H1 (cell line): ENCODE data around the gene TMTC2. TPM values are rescaled to one million over a fixed set of nuclear protein-coding genes. Genes with fewer than 3 reads are reported as not detected.

Experiments
- CTCF ChIA-PET: fragments of 300-600 bp; sonication (Branson Sonifier 250); formaldehyde crosslinking; loops from one replicate; lab custom pipeline; 2021; ENCODE audit not compliant: partially characterized antibody; lab: Charles Lee
- POLR2A ChIA-PET: fragments of 300-600 bp; sonication (Branson Sonifier 250); formaldehyde crosslinking; loops from one replicate; lab custom pipeline; 2021; ENCODE audit warnings: inconsistent platforms; ENCODE audit not compliant: partially characterized antibody; lab: Charles Lee
- DNase-seq, 2 experiments: peaks; one replicate each; pipeline versions ENCODE4 v3.0.0 to v3.0.0-alpha.2; 2010 to 2022; ENCODE audit warnings: low spot score in 2 of 2, low read depth in 1 of 2, mixed read lengths in 1 of 2
- FAIRE-seq: peaks from 2 replicates; lab custom pipeline; 2011; peaks lifted over from hg19 to GRCh38; lab: Jason Lieb, UNC
- H2AFZ ChIP-seq: 2 replicates; pipeline ENCODE4 v1.8.1; 2012; ENCODE audit warnings: low read length, inconsistent platforms
- H2AK5ac ChIP-seq: 2 replicates; pipeline ENCODE4 v1.6.1; 2013; ENCODE audit warnings: low read depth, low read length
- H2BK120ac ChIP-seq: replicated peaks from 2 replicates; pipeline ENCODE3; 2013; ENCODE audit warnings: low read depth, low read length, inconsistent platforms
- H2BK12ac ChIP-seq: 2 replicates; pipeline ENCODE4 v1.6.1; 2013; ENCODE audit warnings: low read depth, low read length
- H2BK15ac ChIP-seq: 2 replicates; pipeline ENCODE4 v1.6.1; 2013; ENCODE audit warnings: low read length
- H2BK20ac ChIP-seq: 2 replicates; pipeline ENCODE4 v1.6.1; 2013; ENCODE audit warnings: low read length
- H2BK5ac ChIP-seq: 2 replicates; pipeline ENCODE4 v1.6.1; 2013; ENCODE audit warnings: low read depth, low read length
- H3K14ac ChIP-seq: 2 replicates; pipeline ENCODE4 v1.6.1; 2013; ENCODE audit warnings: inconsistent platforms; ENCODE audit not compliant: insufficient read length
- H3K18ac ChIP-seq: 2 replicates; pipeline ENCODE4 v1.6.1; 2013; ENCODE audit warnings: low read length; ENCODE audit errors: extremely low read depth
- H3K23ac ChIP-seq: 2 replicates; pipeline ENCODE4 v1.6.1; 2013; ENCODE audit warnings: inconsistent platforms; ENCODE audit not compliant: insufficient read length
- H3K23me2 ChIP-seq: 2 replicates; pipeline ENCODE4 v1.6.1; 2013; ENCODE audit warnings: low read depth, low read length
- H3K27ac ChIP-seq: 2 replicates; pipeline ENCODE4 v1.6.1; 2011; ENCODE audit warnings: low read depth, low read length, inconsistent platforms
- H3K27me3 ChIP-seq, 4 experiments: replicated peaks in 1 of 4; 1 replicate in 1 of 4; 2 replicates in 3 of 4; pipeline versions ENCODE4 v1.6.1 to v1.8.1; 2011 to 2013; ENCODE audit warnings: low read length in 3 of 4, mild to moderate bottlenecking in 3 of 4, inconsistent platforms in 2 of 4, mixed read lengths in 2 of 4, moderate library complexity in 1 of 4; ENCODE audit not compliant: control insufficient read depth in 3 of 4, insufficient read depth in 3 of 4; ENCODE audit errors: extremely low read depth in 1 of 4
- H3K36me3 ChIP-seq, 4 experiments: 2 replicates each; pipeline versions ENCODE4 v1.6.1 to v1.8.1; 2011 to 2013; ENCODE audit warnings: mild to moderate bottlenecking in 4 of 4, low read length in 3 of 4, moderate library complexity in 2 of 4, control low read depth in 1 of 4, inconsistent platforms in 1 of 4; ENCODE audit not compliant: insufficient read depth in 4 of 4, control insufficient read depth in 2 of 4
- H3K4ac ChIP-seq: replicated peaks from 2 replicates; pipeline ENCODE3; 2013; ENCODE audit warnings: low read length, low read depth, mixed read lengths, inconsistent platforms; ENCODE audit not compliant: insufficient read length
- H3K4me1 ChIP-seq, 4 experiments: replicated peaks in 1 of 4; 1 replicate in 1 of 4; 2 replicates in 3 of 4; pipeline versions ENCODE4 v1.6.1 to v1.8.1; 2011 to 2013; ENCODE audit warnings: low read length in 3 of 4, inconsistent platforms in 2 of 4, mixed read lengths in 1 of 4; ENCODE audit not compliant: insufficient read depth in 4 of 4, control insufficient read depth in 3 of 4
- H3K4me2 ChIP-seq, 2 experiments: 2 replicates each; pipeline versions ENCODE4 v1.6.1 to v1.8.1; 2011 to 2013; ENCODE audit warnings: low read depth in 2 of 2, low read length in 2 of 2, control low read depth in 1 of 2, inconsistent platforms in 1 of 2, mild to moderate bottlenecking in 1 of 2; ENCODE audit not compliant: insufficient read depth in 1 of 2
- H3K4me3 ChIP-seq, 4 experiments: fragments of 200-600, 300-600 bp in 1 of 4; sonication (generic), shearing (Covaris generic), sonication (Bioruptor Twin) in 1 of 4; 2 replicates each; pipeline versions ENCODE4 v1.5.1 to v1.8.1; 2011 to 2016; ENCODE audit warnings: low read length in 4 of 4, low read depth in 3 of 4, control low read depth in 2 of 4, inconsistent platforms in 2 of 4, mild to moderate bottlenecking in 2 of 4, mixed read lengths in 1 of 4, moderate library complexity in 1 of 4; ENCODE audit not compliant: insufficient read depth in 2 of 4; ENCODE audit errors: extremely low read depth in 1 of 4
- H3K56ac ChIP-seq: replicated peaks from 2 replicates; pipeline ENCODE3; 2013; ENCODE audit warnings: low read depth, mild to moderate bottlenecking, mixed read lengths, low read length, inconsistent platforms; ENCODE audit not compliant: insufficient read length
- H3K79me1 ChIP-seq: 2 replicates; pipeline ENCODE4 v1.6.1; 2013; ENCODE audit warnings: low read depth, low read length, control low read depth
- H3K79me2 ChIP-seq, 2 experiments: 2 replicates each; pipeline versions ENCODE4 v1.6.1 to v1.8.1; 2012 to 2013; ENCODE audit warnings: low read length in 2 of 2, mild to moderate bottlenecking in 2 of 2, inconsistent platforms in 1 of 2; ENCODE audit not compliant: insufficient read depth in 2 of 2, control insufficient read depth in 1 of 2
- H3K9ac ChIP-seq, 4 experiments: replicated peaks in 1 of 4; 1 replicate in 1 of 4; 2 replicates in 3 of 4; pipeline versions ENCODE4 v1.6.1 to v1.8.1; 2011 to 2013; ENCODE audit warnings: low read depth in 3 of 4, low read length in 3 of 4, control low read depth in 2 of 4, mild to moderate bottlenecking in 2 of 4, moderate library complexity in 2 of 4, inconsistent platforms in 1 of 4; ENCODE audit errors: extremely low read depth in 1 of 4
- H3K9me3 ChIP-seq, 2 experiments: 2 replicates each; pipeline versions ENCODE4 v1.6.1 to v1.8.1; 2012 to 2013; ENCODE audit warnings: mild to moderate bottlenecking in 2 of 2, moderate library complexity in 2 of 2, control low read depth in 1 of 2, inconsistent platforms in 1 of 2, low read depth in 1 of 2, low read length in 1 of 2, mixed read lengths in 1 of 2; ENCODE audit not compliant: insufficient read depth in 2 of 2
- H4K20me1 ChIP-seq, 2 experiments: replicated peaks in 1 of 2; 2 replicates each; pipeline versions ENCODE3 to v1.8.1; 2011 to 2013; ENCODE audit warnings: inconsistent platforms in 2 of 2, low read length in 2 of 2, mild to moderate bottlenecking in 1 of 2; ENCODE audit not compliant: insufficient read depth in 2 of 2, control insufficient read depth in 1 of 2
- H4K5ac ChIP-seq: 2 replicates; pipeline ENCODE4 v1.6.1; 2013; ENCODE audit warnings: low read length, low read depth, mixed read lengths, inconsistent platforms; ENCODE audit not compliant: insufficient read length
- H4K8ac ChIP-seq: 2 replicates; pipeline ENCODE4 v1.8.0; 2013; ENCODE audit warnings: mild to moderate bottlenecking, moderate library complexity, low read length, inconsistent platforms; ENCODE audit not compliant: insufficient read depth; ENCODE audit errors: extremely low read depth
- H4K91ac ChIP-seq: replicated peaks from 2 replicates; pipeline ENCODE3; 2013; ENCODE audit warnings: low read length, mixed read lengths, inconsistent platforms; ENCODE audit not compliant: insufficient read length
- CTBP2 ChIP-seq: IDR thresholded peaks from 2 replicates; pipeline ENCODE4 v1.7.0; 2011; ENCODE audit warnings: borderline replicate concordance, mild to moderate bottlenecking, moderate library complexity, mixed read lengths, low read length; ENCODE audit not compliant: insufficient read depth, insufficient read length
- GABPA ChIP-seq: IDR thresholded peaks from 2 replicates; pipeline ENCODE4 v1.6.1; 2011; ENCODE audit warnings: mild to moderate bottlenecking, low read length, moderate library complexity, borderline replicate concordance; ENCODE audit not compliant: insufficient read depth
- SP2 ChIP-seq: IDR thresholded peaks from 2 replicates; pipeline ENCODE4 v1.6.1; 2012; ENCODE audit warnings: mild to moderate bottlenecking, low read length, inconsistent platforms
- ZNF274 ChIP-seq: IDR thresholded peaks from 2 replicates; pipeline ENCODE4 v1.7.0; 2012; ENCODE audit warnings: low read length, borderline replicate concordance; ENCODE audit errors: extremely low read depth
- WGBS, 2 experiments: shearing (Covaris generic) in 1 of 2; methylation state at CpG; one replicate each; pipeline versions ENCODE4 v1.1.6 to v1.1.7; 2013 to 2015; ENCODE audit warnings: low lambda C conversion rate in 2 of 2, mixed read lengths in 2 of 2, inconsistent platforms in 1 of 2, low coverage in 1 of 2, missing lambda C conversion rate in 1 of 2; ENCODE audit not compliant: insufficient replicate concordance in 2 of 2, insufficient coverage in 1 of 2, insufficient read length in 1 of 2; ENCODE audit errors: extremely low coverage in 1 of 2, missing lambda C conversion rate in 1 of 2; 5-methylcytosine and 5-hydroxymethylcytosine counted together
- polyA plus RNA-seq, 7 experiments: library from polyadenylated mRNA; depleted of rRNA in 3 of 7; stranded (reverse) in 5 of 7; unstranded in 2 of 7; fragments of >200 nt in 5 of 7; fragments of 200-250 nt in 2 of 7; gene quantifications; 1 replicate in 5 of 7; 2 replicates in 1 of 7; 4 replicates in 1 of 7; pipeline versions ENCODE4 v1.2.1 to v1.2.3, GENCODE V29; 2011 to 2013; ENCODE audit warnings: missing spikeins in 2 of 7, mixed read lengths in 2 of 7
- total RNA-seq: library from RNA; stranded (reverse); fragmentation: NEBNext Ultra II Directional; extraction: Animal tissue kit (Norgen Biotek cat#: 25700); gene quantifications from 2 replicates; pipeline ENCODE4 v1.2.1, GENCODE V29; 2021

The TMTC2 gene
- total and polyA plus RNA-seq, 2 of the 8 experiments (the other 6 are each of a cell fraction or from before 2014, with no cell fraction given), result 2.3 to 3.9 TPM

DNA sequence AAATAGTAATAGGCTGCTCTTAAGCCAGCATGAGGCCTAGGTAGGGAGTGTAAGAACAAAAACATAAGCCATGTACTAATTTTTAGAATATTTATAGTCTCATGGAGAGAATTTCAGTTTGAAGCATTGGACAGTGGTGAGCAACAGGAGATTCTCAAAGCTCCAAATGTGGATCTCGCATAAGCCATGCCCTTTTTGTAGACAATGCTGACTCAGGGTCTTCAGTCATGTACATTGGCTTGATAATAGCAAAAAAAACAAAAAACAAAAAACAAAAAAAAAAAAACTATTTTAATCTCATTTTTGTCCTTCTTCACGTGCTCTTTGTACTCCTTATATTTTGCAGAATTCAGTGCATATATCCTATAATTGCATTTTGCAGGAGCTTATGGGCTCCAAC, 402.9 kb downstream of the TMTC2 start:
- no peak overlapping the region for H2AK5ac ChIP-seq
- H3K4me3 ChIP-seq, result no peak overlapping the region
- H4K91ac ChIP-seq, result no peak overlapping the region
- no peak overlapping the region for H4K8ac ChIP-seq
- no peak overlapping the region for H3K27ac ChIP-seq
- no peaks in the 10 kb centered on the region for H3K79me2 ChIP-seq
- H3K18ac ChIP-seq, result no peak overlapping the region
- H4K5ac ChIP-seq, result no peak overlapping the region
- no peak overlapping the region for H3K23ac ChIP-seq
- POLR2A ChIA-PET, result no interaction called here
- no peaks in the 10 kb centered on the region for H3K79me1 ChIP-seq
- WGBS, 2 experiments, result 94% methylated on average over 2 of the region's 2 CpGs; no CpG with 5 or more reads in 1 of the 2 experiments
- no peaks in the 10 kb centered on the region; a peak in 1 of 7 replicates for H3K4me1 ChIP-seq
- peaks cover 0 to 4% of the 10 kb centered on the region in 2 experiments; a peak in 1 of 4 replicates for H3K9me3 ChIP-seq
- H3K36me3 ChIP-seq, result no peaks in the 10 kb centered on the region; a peak in 1 of 8 replicates
- DNase-seq, result no peak
- no peaks in the 10 kb centered on the region for H4K20me1 ChIP-seq
- H2BK15ac ChIP-seq, result no peak overlapping the region
- H3K23me2 ChIP-seq, result no peaks in the 10 kb centered on the region
- no peak overlapping the region for H3K14ac ChIP-seq
- no peaks in the 10 kb centered on the region for H3K27me3 ChIP-seq
- H3K9ac ChIP-seq, result no peak overlapping the region
- H3K4ac ChIP-seq, result no peak overlapping the region
- no peak for TF ChIP-seq GABPA
- no peak for TF ChIP-seq ZNF274
- no peak for TF ChIP-seq SP2
- no peak for TF ChIP-seq CTBP2
- TF ChIP-seq, all 59 proteins: peak for 0
- FAIRE-seq, result no peak
- CTCF ChIA-PET, result no interaction called here
- no peak overlapping the region for H2AFZ ChIP-seq
- H2BK5ac ChIP-seq, result no peak overlapping the region
- H3K4me2 ChIP-seq, result no peak overlapping the region
- H2BK20ac ChIP-seq, result no peak overlapping the region
- no peak overlapping the region for H2BK120ac ChIP-seq
- H3K56ac ChIP-seq, result no peak overlapping the region
- H2BK12ac ChIP-seq, result no peak overlapping the region
